NCI-H510A treated with DMSO at 0.1 percent for 48 hours (cell line): ENCODE measurements around the gene ZKSCAN1.
A peak's percentile ranks its signal among the peaks of the same experiment; 100 is the strongest.
"Not testable (repeated sequence)": the region's sequence is repeated elsewhere in the genome, so short reads cannot be mapped to it uniquely, and the experiment has no call there.

Source experiments
- DNase-seq: peaks from one replicate; lab custom pipeline; 2025; lab: John Stamatoyannopoulos, UW

ZKSCAN1 gene

GRCh38 chr7:100015232-100016214, at the start of gene ZKSCAN1:
Gene ZKSCAN1, plus strand, starts transcription at chr7:100015596. Its CDS starts 7,911 bp downstream, at chr7:100023507.
- DNase-seq = peak; percentile 43

GRCh38 chr7:99969298-99969697, 46.1 kb upstream of the ZKSCAN1 start:
- DNase-seq = no peak

- DNase-seq = not testable (repeated sequence)
Measured at GRCh38 chr7:99969813-99970212, 45.6 kb upstream of the ZKSCAN1 start.

- no peak for DNase-seq
Measured at GRCh38 chr7:99971242-99971641, 44.2 kb upstream of the ZKSCAN1 start.

GRCh38 chr7:99973817-99974216, 41.6 kb upstream of the ZKSCAN1 start:
- not testable (repeated sequence) for DNase-seq

GRCh38 chr7:99974681-99975080, 40.7 kb upstream of the ZKSCAN1 start:
- no peak for DNase-seq

- DNase-seq = no peak
Measured at GRCh38 chr7:99975782-99976521, 39.4 kb upstream of the ZKSCAN1 start, which contains the start of gene AZGP1. Gene AZGP1, minus strand, starts transcription at chr7:99976031. Its CDS starts 11 bp downstream, at chr7:99976020.

GRCh38 chr7:99976626-99977025, 38.8 kb upstream of the ZKSCAN1 start:
- DNase-seq = no peak

- peak; percentile 23 for DNase-seq
Measured at GRCh38 chr7:99979814-99980225, 35.6 kb upstream of the ZKSCAN1 start.

GRCh38 chr7:99980448-99980872, 34.9 kb upstream of the ZKSCAN1 start:
- not testable (repeated sequence) for DNase-seq

- not testable (repeated sequence) for DNase-seq
Measured at GRCh38 chr7:99981066-99981465, 34.3 kb upstream of the ZKSCAN1 start.

GRCh38 chr7:99984593-99984992, 30.8 kb upstream of the ZKSCAN1 start:
- no peak for DNase-seq

GRCh38 chr7:99987306-99987705, 28.1 kb upstream of the ZKSCAN1 start:
- DNase-seq = not testable (repeated sequence)

- no peak for DNase-seq
Measured at GRCh38 chr7:99987846-99988245, 27.6 kb upstream of the ZKSCAN1 start.

- DNase-seq = no peak
Measured at GRCh38 chr7:99990460-99990852, 24.9 kb upstream of the ZKSCAN1 start.

GRCh38 chr7:99991543-99991942, 23.9 kb upstream of the ZKSCAN1 start:
- not testable (repeated sequence) for DNase-seq

GRCh38 chr7:99992330-99993038, 22.9 kb upstream of the ZKSCAN1 start:
- no peak for DNase-seq

GRCh38 chr7:99994819-99995218, 20.6 kb upstream of the ZKSCAN1 start:
- no peak for DNase-seq

- no peak for DNase-seq
Measured at GRCh38 chr7:99996755-99997544, 18.4 kb upstream of the ZKSCAN1 start.

- DNase-seq = no peak
Measured at GRCh38 chr7:99997545-99998137, 17.8 kb upstream of the ZKSCAN1 start.

- no peak for DNase-seq
Measured at GRCh38 chr7:100000239-100000638, 15.2 kb upstream of the ZKSCAN1 start.
